ENCODE results near the gene CFAP58.
A peak's percentile ranks its signal among the peaks of the same experiment; 100 is the strongest.

The CFAP58 gene, protein sequence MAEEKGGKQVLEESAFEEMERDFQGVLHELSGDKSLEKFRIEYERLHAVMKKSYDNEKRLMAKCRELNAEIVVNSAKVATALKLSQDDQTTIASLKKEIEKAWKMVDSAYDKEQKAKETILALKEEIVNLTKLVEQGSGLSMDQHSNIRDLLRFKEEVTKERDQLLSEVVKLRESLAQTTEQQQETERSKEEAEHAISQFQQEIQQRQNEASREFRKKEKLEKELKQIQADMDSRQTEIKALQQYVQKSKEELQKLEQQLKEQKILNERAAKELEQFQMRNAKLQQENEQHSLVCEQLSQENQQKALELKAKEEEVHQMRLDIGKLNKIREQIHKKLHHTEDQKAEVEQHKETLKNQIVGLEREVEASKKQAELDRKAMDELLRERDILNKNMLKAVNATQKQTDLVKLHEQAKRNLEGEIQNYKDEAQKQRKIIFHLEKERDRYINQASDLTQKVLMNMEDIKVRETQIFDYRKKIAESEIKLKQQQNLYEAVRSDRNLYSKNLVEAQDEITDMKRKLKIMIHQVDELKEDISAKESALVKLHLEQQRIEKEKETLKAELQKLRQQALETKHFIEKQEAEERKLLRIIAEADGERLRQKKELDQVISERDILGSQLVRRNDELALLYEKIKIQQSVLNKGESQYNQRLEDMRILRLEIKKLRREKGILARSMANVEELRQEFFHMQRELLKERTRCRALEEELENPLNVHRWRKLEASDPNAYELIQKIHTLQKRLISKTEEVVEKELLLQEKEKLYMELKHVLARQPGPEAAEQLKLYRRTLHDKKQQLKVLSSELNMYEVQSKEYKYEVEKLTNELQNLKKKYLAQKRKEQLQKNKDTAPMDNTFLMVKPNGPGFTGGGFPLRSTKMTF

GRCh38 chr10:104353325-104354048 is at the start of gene CFAP58:
Gene CFAP58, plus strand, starts transcription at chr10:104353833. Its CDS starts 65 bp downstream, at chr10:104353898.
- DNase-seq (ENCODE audit: low read depth): no peak

DNA sequence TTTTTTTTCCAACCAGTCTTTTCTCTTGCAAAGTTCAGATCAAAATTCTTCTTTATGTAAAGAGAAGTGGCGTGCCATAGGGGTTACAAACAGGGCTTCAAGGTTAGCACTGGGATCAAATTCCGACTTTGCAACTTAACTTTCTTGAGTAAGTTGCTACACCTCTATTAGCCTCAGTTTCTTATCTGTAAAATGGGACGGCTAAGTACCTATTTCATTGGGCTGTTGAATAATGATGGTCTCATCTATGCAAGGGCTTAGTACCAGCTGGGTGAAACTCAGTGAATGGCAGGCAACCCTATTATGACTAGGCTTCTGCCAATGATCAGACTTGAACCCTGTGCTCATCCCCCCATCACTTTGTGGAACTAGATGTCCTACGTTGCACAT is 49.3 kb upstream of the CFAP58 start:
- no peak for DNase-seq (ENCODE audit: low read depth)
- no peak for TF ChIP-seq CTCF (IDR thresholded peaks at IDR 0.05; ENCODE audit: low read depth, low read length, missing control alignments)
- in situ Hi-C loops (cut with HindIII; ENCODE audit: low sequenced_read_pairs): loop anchor here (5.0 kb wide), 1 partner anchor 38 kb away; no protein-coding TSS in a partner anchor
- no peak overlapping the region for H3K4me3 ChIP-seq (ENCODE audit: low read depth, low read length)

More at GRCh38 chr10:104353325-104354048, at the start of gene CFAP58:
- in situ Hi-C loops (cut with HindIII; ENCODE audit: low sequenced_read_pairs): no loop called here
- TF ChIP-seq CTCF (IDR thresholded peaks at IDR 0.05; ENCODE audit: low read depth, low read length, missing control alignments): peak; percentile 74
- peak within 1 kb of the TSS; percentile 50 for H3K4me3 ChIP-seq (ENCODE audit: low read depth, low read length)

DNA sequence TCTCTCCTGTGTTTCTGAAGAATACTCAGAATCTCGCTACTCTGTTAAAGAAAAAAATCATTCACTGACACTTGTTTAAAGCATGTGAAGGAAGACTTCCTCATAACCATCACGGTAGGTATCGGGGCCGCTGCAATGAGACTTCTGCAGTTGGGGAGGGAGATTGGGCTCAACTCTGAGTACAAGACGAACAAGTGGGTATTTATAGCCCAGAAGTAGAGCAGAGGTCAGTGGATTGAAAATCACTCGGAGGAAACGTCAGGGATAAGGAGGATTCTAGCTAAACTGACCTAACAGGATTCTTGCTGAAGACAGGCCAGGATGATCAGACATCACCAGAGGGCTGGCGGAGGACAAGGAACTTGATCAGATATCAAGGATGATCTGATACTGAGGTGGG is 48.7 kb upstream of the CFAP58 start:
- H3K4me3 ChIP-seq (ENCODE audit: low read depth, low read length): no peak overlapping the region
- no peak for DNase-seq (ENCODE audit: low read depth)
- TF ChIP-seq CTCF (IDR thresholded peaks at IDR 0.05; ENCODE audit: low read depth, low read length, missing control alignments): no peak
- in situ Hi-C loops (cut with HindIII; ENCODE audit: low sequenced_read_pairs): loop anchor here (5.0 kb wide), 1 partner anchor 37 kb away; no protein-coding TSS in a partner anchor

GRCh38 chr10:104306897-104307296 is 46.7 kb upstream of the CFAP58 start:
- no peak for DNase-seq (ENCODE audit: low read depth)
- no peak overlapping the region for H3K4me3 ChIP-seq (ENCODE audit: low read depth, low read length)
- in situ Hi-C loops (cut with HindIII; ENCODE audit: low sequenced_read_pairs): no loop called here
- no peak for TF ChIP-seq CTCF (IDR thresholded peaks at IDR 0.05; ENCODE audit: low read depth, low read length, missing control alignments)

GRCh38 chr10:104307576-104308438 is 45.8 kb upstream of the CFAP58 start:
- DNase-seq (ENCODE audit: low read depth): no peak
- in situ Hi-C loops (cut with HindIII; ENCODE audit: low sequenced_read_pairs): no loop called here
- no peak for TF ChIP-seq CTCF (IDR thresholded peaks at IDR 0.05; ENCODE audit: low read depth, low read length, missing control alignments)
- no peak overlapping the region for H3K4me3 ChIP-seq (ENCODE audit: low read depth, low read length)
